ENCODE measurements around the gene RHOT1.

The RHOT1 gene

GRCh38 chr17:32111141-32111771, 31.0 kb upstream of the RHOT1 start:
- TF ChIP-seq GLIS3 (CRISPR knock-in tag; IDR thresholded peaks at IDR 0.05) = no peak
- TF ChIP-seq TSHZ2 (CRISPR knock-in tag; IDR thresholded peaks at IDR 0.05) = no peak
- TF ChIP-seq ESRRG (CRISPR knock-in tag; IDR thresholded peaks at IDR 0.05) = no peak

GRCh38 chr17:32112416-32112815, 29.9 kb upstream of the RHOT1 start:
- no peak for ATAC-seq
- TF ChIP-seq OSR1 (CRISPR knock-in tag; IDR thresholded peaks at IDR 0.05) (no peak), ZC3H10 (CRISPR knock-in tag; IDR thresholded peaks at IDR 0.05) (no peak), ESRRG (CRISPR knock-in tag; IDR thresholded peaks at IDR 0.05) (no peak), TOX (CRISPR knock-in tag; IDR thresholded peaks at IDR 0.05; ENCODE audit: borderline replicate concordance) (no peak), CSDC2 (CRISPR knock-in tag; IDR thresholded peaks at IDR 0.05) (no peak), ZNF565 (CRISPR knock-in tag; conservative IDR thresholded peaks at IDR 0.05; ENCODE audit: low read depth) (no peak), ZNF8 (CRISPR knock-in tag; IDR thresholded peaks at IDR 0.05) (no peak), ZFP3 (CRISPR knock-in tag; IDR thresholded peaks at IDR 0.05) (no peak), ZFP30 (CRISPR knock-in tag; IDR thresholded peaks at IDR 0.05) (no peak), CREB5 (CRISPR knock-in tag; IDR thresholded peaks at IDR 0.05; ENCODE audit: low read depth) (no peak), SNAI2 (CRISPR knock-in tag; IDR thresholded peaks at IDR 0.05) (no peak), ZNF70 (CRISPR knock-in tag; IDR thresholded peaks at IDR 0.05) (no peak), ISL1 (CRISPR knock-in tag; IDR thresholded peaks at IDR 0.05) (no peak), POU6F1 (CRISPR knock-in tag; IDR thresholded peaks at IDR 0.05; ENCODE audit: borderline replicate concordance, low read depth) (no peak), GLIS3 (CRISPR knock-in tag; IDR thresholded peaks at IDR 0.05) (no peak), PPARA (CRISPR knock-in tag; IDR thresholded peaks at IDR 0.05; ENCODE audit: borderline replicate concordance) (no peak), BACH2 (CRISPR knock-in tag; IDR thresholded peaks at IDR 0.05; ENCODE audit: borderline replicate concordance) (no peak), PATZ1 (CRISPR knock-in tag; IDR thresholded peaks at IDR 0.05; ENCODE audit: borderline replicate concordance) (no peak)

More at GRCh38 chr17:32111141-32111771, 31.0 kb upstream of the RHOT1 start:
- ATAC-seq = peak; percentile 89

GRCh38 chr17:32114536-32114935, 27.8 kb upstream of the RHOT1 start:
- no peak for ATAC-seq
- TF ChIP-seq ISL1 (CRISPR knock-in tag; IDR thresholded peaks at IDR 0.05) (no peak), TCF4 (CRISPR knock-in tag; IDR thresholded peaks at IDR 0.05; ENCODE audit: borderline replicate concordance) (no peak), POU6F1 (CRISPR knock-in tag; IDR thresholded peaks at IDR 0.05; ENCODE audit: borderline replicate concordance, low read depth) (no peak), ZNF70 (CRISPR knock-in tag; IDR thresholded peaks at IDR 0.05) (no peak), SNAI2 (CRISPR knock-in tag; IDR thresholded peaks at IDR 0.05) (no peak), ZFP3 (CRISPR knock-in tag; IDR thresholded peaks at IDR 0.05) (no peak), CREB5 (CRISPR knock-in tag; IDR thresholded peaks at IDR 0.05; ENCODE audit: low read depth) (no peak), CSRNP3 (CRISPR knock-in tag; IDR thresholded peaks at IDR 0.05) (no peak), ZNF8 (CRISPR knock-in tag; IDR thresholded peaks at IDR 0.05) (no peak), ZFP30 (CRISPR knock-in tag; IDR thresholded peaks at IDR 0.05) (no peak), CSDC2 (CRISPR knock-in tag; IDR thresholded peaks at IDR 0.05) (no peak), OSR1 (CRISPR knock-in tag; IDR thresholded peaks at IDR 0.05) (no peak), ZNF565 (CRISPR knock-in tag; conservative IDR thresholded peaks at IDR 0.05; ENCODE audit: low read depth) (no peak), TSHZ2 (CRISPR knock-in tag; IDR thresholded peaks at IDR 0.05) (no peak)

Data from SK-N-SH treated with all-trans-retinoic acid at 6 μM for 48 hours (cell line).